PC-3 (cell line): ENCODE results near the gene CFAP107. TPM values are rescaled to one million over a fixed set of nuclear protein-coding genes. Genes with fewer than 3 reads are reported as not detected.
"Not testable (repeated sequence)": the region's sequence is repeated elsewhere in the genome, so short reads cannot be mapped to it uniquely, and the experiment has no call there.

Experiments used
- ATAC-seq: fragments of 200-7000 bp; cut with Tn5 transposase; 2 replicates; pipeline ENCODE4 v1.9.1; 2020; ENCODE audit warnings: mild to moderate bottlenecking, moderate library complexity
- BruUV-seq: library from RNA; stranded (reverse); fragments of 400-500 nt; replicated peaks from 2 replicates; lab custom pipeline; 2021; lab: Mats Ljungman, UMichigan
- CTCF ChIA-PET: fragments of 300-600 bp; sonication (Branson Sonifier 250); formaldehyde crosslinking; loops from one replicate; lab custom pipeline; 2022; ENCODE audit warnings: antibody characterized with exemption; lab: Charles Lee
- POLR2A ChIA-PET: fragments of 300-600 bp; sonication (Branson Sonifier 250); formaldehyde crosslinking; loops from one replicate; lab custom pipeline; 2022; ENCODE audit warnings: antibody characterized with exemption; ENCODE audit not compliant: unreplicated experiment; lab: Charles Lee
- DNase-seq: peaks from one replicate; pipeline ENCODE4 v3.0.0-alpha.2; 2015
- H2AFZ ChIP-seq: fragments of 300-600 bp; sonication (generic); 2 replicates; pipeline ENCODE4 v1.6.0; 2016; ENCODE audit warnings: antibody characterized with exemption, low read length
- H3F3A ChIP-seq: fragments of 300-600 bp; sonication (generic); one replicate; pipeline ENCODE4 v1.6.0; 2017; ENCODE audit warnings: antibody characterized with exemption, low read length, control low read depth, mild to moderate bottlenecking; ENCODE audit not compliant: unreplicated experiment
- H3K27ac ChIP-seq: fragments of 300-600 bp; sonication (generic); 2 replicates; pipeline ENCODE4 v1.5.1; 2016; ENCODE audit warnings: mild to moderate bottlenecking, low read length
- H3K27me3 ChIP-seq: fragments of 300-600 bp; sonication (generic); 2 replicates; pipeline ENCODE4 v1.6.1; 2016; ENCODE audit warnings: low read length, mixed read lengths
- H3K36me3 ChIP-seq: fragments of 300-600 bp; sonication (generic); 2 replicates; pipeline ENCODE4 v1.6.1; 2016; ENCODE audit warnings: low read depth, mixed run types, low read length, mixed read lengths
- H3K4me1 ChIP-seq: fragments of 300-600 bp; sonication (generic); 2 replicates; pipeline ENCODE4 v1.5.1; 2016; ENCODE audit warnings: low read length; ENCODE audit not compliant: insufficient read depth
- H3K4me2 ChIP-seq: fragments of 300-600 bp; sonication (generic); 2 replicates; pipeline ENCODE4 v1.6.0; 2016; ENCODE audit warnings: low read length
- H3K4me3 ChIP-seq: fragments of 300-600 bp; sonication (generic); 2 replicates; pipeline ENCODE4 v1.5.1; 2016; ENCODE audit warnings: mild to moderate bottlenecking, low read length, mixed read lengths
- H3K79me2 ChIP-seq: fragments of 300-600 bp; sonication (generic); 2 replicates; pipeline ENCODE4 v1.6.1; 2017; ENCODE audit warnings: low read length, mixed read lengths
- H3K9ac ChIP-seq: fragments of 300-600 bp; sonication (generic); 2 replicates; pipeline ENCODE4 v1.6.0; 2016; ENCODE audit warnings: mild to moderate bottlenecking, low read length
- H3K9me2 ChIP-seq: fragments of 300-600 bp; sonication (generic); replicated peaks from 2 replicates; pipeline ENCODE4 v1.6.1; 2016; ENCODE audit warnings: mixed run types, low read length, mixed read lengths
- H3K9me3 ChIP-seq: fragments of 300-600 bp; sonication (generic); 2 replicates; pipeline ENCODE4 v1.6.1; 2016; ENCODE audit warnings: low read length, mixed read lengths
- H4K20me1 ChIP-seq: fragments of 300-600 bp; sonication (generic); 2 replicates; pipeline ENCODE4 v1.6.1; 2016; ENCODE audit warnings: low read length, mixed read lengths
- CTCF ChIP-seq: fragments of 300-600 bp; sonication (generic); conservative IDR thresholded peaks from 2 replicates; pipeline ENCODE4 v1.5.1; 2017; ENCODE audit warnings: antibody characterized with exemption, low read depth, mild to moderate bottlenecking, low read length
- EZH2 ChIP-seq: fragments of 300-600 bp; sonication (generic); IDR thresholded peaks from one replicate; pipeline ENCODE4 v1.6.1; 2017; ENCODE audit warnings: antibody characterized with exemption, mild to moderate bottlenecking, low read length; ENCODE audit not compliant: unreplicated experiment
- EZH2phosphoT487 ChIP-seq: fragments of 300-600 bp; sonication (generic); IDR thresholded peaks from 2 replicates; pipeline ENCODE4 v1.6.1; 2018; ENCODE audit warnings: mild to moderate bottlenecking, antibody characterized with exemption, low read length, borderline replicate concordance
- intact Hi-C: fragments of 100-400 bp; cut with micrococcal nuclease; formaldehyde crosslinking; loops from 2 replicates; pipeline ENCODE4 v1.9.0; 2023
- total RNA-seq: library from RNA; depleted of rRNA; stranded (reverse); fragments of >200 nt; gene quantifications from 2 replicates; pipeline ENCODE4 v1.2.3, GENCODE V29; 2014

The CFAP107 gene
- total RNA-seq, 1 experiment from 2014 or later, result not detected

- Histone ChIP-seq H3K9me3 (no peaks in the 10 kb centered on the region), H3K27me3 (peaks cover 13% of the 10 kb centered on the region), H4K20me1 (no peaks in the 10 kb centered on the region), H2AFZ (no peak overlapping the region), H3K9ac (no peak overlapping the region), H3K36me3 (no peaks in the 10 kb centered on the region), H3K27ac (no peak overlapping the region), H3K4me2 (no peak overlapping the region), H3K9me2 (no peaks in the 10 kb centered on the region), H3K4me3 (no peak overlapping the region), H3K79me2 (no peaks in the 10 kb centered on the region), H3F3A (no peaks in the 10 kb centered on the region), H3K4me1 (no peaks in the 10 kb centered on the region)
- no peak for DNase-seq
- BruUV-seq, result no TSS peak
- intact Hi-C loops, result no loop called here
- no peak for ATAC-seq
- no peak for TF ChIP-seq EZH2phosphoT487
- TF ChIP-seq EZH2, result no peak
- TF ChIP-seq CTCF, result no peak
- POLR2A ChIA-PET, result no interaction called here
- CTCF ChIA-PET, result no interaction called here
Measured at GRCh38 chr1:12712076-12712475, 33.9 kb upstream of the CFAP107 start.

GRCh38 chr1:12712929-12713328, 33.1 kb upstream of the CFAP107 start:
- Histone ChIP-seq H3F3A (no peaks in the 10 kb centered on the region), H3K9ac (no peak overlapping the region), H3K4me3 (no peak overlapping the region), H2AFZ (no peak overlapping the region), H3K4me1 (no peaks in the 10 kb centered on the region), H3K36me3 (no peaks in the 10 kb centered on the region), H3K79me2 (no peaks in the 10 kb centered on the region), H4K20me1 (no peaks in the 10 kb centered on the region), H3K27ac (no peak overlapping the region), H3K4me2 (no peak overlapping the region), H3K27me3 (peaks cover 21% of the 10 kb centered on the region), H3K9me2 (no peaks in the 10 kb centered on the region), H3K9me3 (no peaks in the 10 kb centered on the region)
- no peak for ATAC-seq
- no TSS peak for BruUV-seq
- intact Hi-C loops, result no loop called here
- TF ChIP-seq EZH2phosphoT487 (no peak), EZH2 (no peak), CTCF (no peak)
- POLR2A ChIA-PET, result no interaction called here
- CTCF ChIA-PET, result no interaction called here
- no peak for DNase-seq

GRCh38 chr1:12713651-12714050, 32.3 kb upstream of the CFAP107 start:
- DNase-seq, CTCF ChIA-PET, BruUV-seq: not testable (repeated sequence)

More at GRCh38 chr1:12713651-12714050, 32.3 kb upstream of the CFAP107 start:
- peaks cover 21% of the 10 kb centered on the region for H3K27me3 ChIP-seq
- H3K4me2 ChIP-seq, H3K79me2 ChIP-seq, H3K9ac ChIP-seq, H2AFZ ChIP-seq, H3K4me3 ChIP-seq, H3F3A ChIP-seq, H3K9me3 ChIP-seq, POLR2A ChIA-PET, intact Hi-C loops, H3K27ac ChIP-seq, H3K9me2 ChIP-seq, H3K4me1 ChIP-seq, H3K36me3 ChIP-seq, ATAC-seq, H4K20me1 ChIP-seq: not testable (repeated sequence)
